Endothelial cell of umbilical vein (primary cell): ENCODE data around the gene VAV3. TPM values are rescaled to one million over a fixed set of nuclear protein-coding genes. Genes with fewer than 3 reads are reported as not detected.

Experiments
- Bru-seq: library from RNA; stranded (reverse); fragments of 400-500 nt; gene quantifications from one replicate; lab custom pipeline; 2021; lab: Mats Ljungman, UMichigan
- BruChase-seq, 2 experiments: library from RNA; stranded (reverse); fragments of 400-500 nt; gene quantifications; one replicate each; lab custom pipeline; 2021; lab: Mats Ljungman, UMichigan
- BruUV-seq: library from RNA; stranded (reverse); fragments of 400-500 nt; replicated peaks from 2 replicates; lab custom pipeline; 2021; lab: Mats Ljungman, UMichigan
- CTCF ChIA-PET: fragments of 300-600, 350-600 bp; sonication (Branson Sonifier 250); formaldehyde crosslinking; loops from one replicate; lab custom pipeline; 2021; ENCODE audit warnings: antibody characterized with exemption, inconsistent platforms; lab: Charles Lee
- POLR2A ChIA-PET: fragments of 300-600, 350-600 bp; sonication (Branson Sonifier 250); formaldehyde crosslinking; loops from one replicate; lab custom pipeline; 2021; ENCODE audit warnings: antibody characterized with exemption, inconsistent platforms; lab: Charles Lee
- DNase-seq: peaks from one replicate; pipeline ENCODE4 v3.0.0-alpha.2; 2011; ENCODE audit warnings: low read depth, low spot score
- FAIRE-seq: peaks from 2 replicates; lab custom pipeline; 2011; peaks lifted over from hg19 to GRCh38; lab: Jason Lieb, UNC
- H2AFZ ChIP-seq: 2 replicates; pipeline ENCODE4 v1.6.0; 2012; ENCODE audit warnings: low read depth, low read length, control low read depth, inconsistent platforms
- H3K27ac ChIP-seq: 2 replicates; pipeline ENCODE4 v1.5.1; 2011; ENCODE audit warnings: low read depth, mild to moderate bottlenecking, control low read depth, low read length, moderate library complexity; ENCODE audit not compliant: insufficient read depth
- H3K27me3 ChIP-seq, 2 experiments: 2 replicates each; pipeline versions ENCODE4 v1.6.0 to v1.6.1; 2011; ENCODE audit warnings: low read length in 2 of 2, mixed read lengths in 1 of 2; ENCODE audit not compliant: control insufficient read depth in 2 of 2, insufficient read depth in 2 of 2
- H3K36me3 ChIP-seq, 2 experiments: 2 replicates in 1 of 2; 3 replicates in 1 of 2; pipeline ENCODE4 v1.5.1; 2011; ENCODE audit warnings: low read length in 2 of 2, mild to moderate bottlenecking in 1 of 2, moderate library complexity in 1 of 2; ENCODE audit not compliant: control insufficient read depth in 2 of 2, insufficient read depth in 2 of 2; ENCODE audit errors: extremely low read depth in 1 of 2
- H3K4me1 ChIP-seq: 3 replicates; pipeline ENCODE4 v1.5.1; 2011; ENCODE audit warnings: mild to moderate bottlenecking, low read length; ENCODE audit not compliant: control insufficient read depth, insufficient read depth; ENCODE audit errors: extremely low read depth
- H3K4me2 ChIP-seq: 2 replicates; pipeline ENCODE4 v1.6.1; 2011; ENCODE audit warnings: low read length, control low read depth, mixed read lengths; ENCODE audit not compliant: insufficient read depth
- H3K4me3 ChIP-seq, 3 experiments: fragments of 200-600 bp in 1 of 3; sonication (generic), shearing (Covaris generic) in 1 of 3; replicated peaks in 1 of 3; 2 replicates each; pipeline ENCODE4 v1.5.1; 2011 to 2016; ENCODE audit warnings: control low read depth in 3 of 3, low read length in 3 of 3, mild to moderate bottlenecking in 2 of 3, inconsistent platforms in 1 of 3, low read depth in 1 of 3, moderate library complexity in 1 of 3; ENCODE audit not compliant: insufficient read depth in 1 of 3
- H3K79me2 ChIP-seq: 2 replicates; pipeline ENCODE4 v1.6.0; 2012; ENCODE audit warnings: low read length, inconsistent platforms; ENCODE audit not compliant: control insufficient read depth, insufficient read depth
- H3K9ac ChIP-seq: replicated peaks from 2 replicates; pipeline ENCODE3; 2011; ENCODE audit warnings: low read length, control low read depth; ENCODE audit not compliant: insufficient read depth; ENCODE audit errors: extremely low read depth
- H3K9me1 ChIP-seq: replicated peaks from 3 replicates; pipeline ENCODE4 v1.6.0; 2011; ENCODE audit warnings: mild to moderate bottlenecking, low read length; ENCODE audit not compliant: control insufficient read depth, insufficient read depth; ENCODE audit errors: extremely low read depth
- H3K9me3 ChIP-seq: replicated peaks from 2 replicates; pipeline ENCODE4 v1.5.1; 2012; ENCODE audit warnings: low read length, inconsistent platforms; ENCODE audit not compliant: control insufficient read depth, insufficient read depth
- H4K20me1 ChIP-seq: replicated peaks from 2 replicates; pipeline ENCODE3; 2011; ENCODE audit warnings: mild to moderate bottlenecking, low read length; ENCODE audit not compliant: control insufficient read depth, insufficient read depth; ENCODE audit errors: extremely low read depth
- CTCF ChIP-seq, 2 donors: IDR thresholded peaks; 1 replicate in 1 of 2; 2 replicates in 1 of 2; pipeline ENCODE4 v1.5.1; 2011; ENCODE audit warnings: low read length in 2 of 2, mild to moderate bottlenecking in 2 of 2, moderate library complexity in 2 of 2, control low read depth in 1 of 2, inconsistent platforms in 1 of 2, low read depth in 1 of 2; ENCODE audit not compliant: insufficient read depth in 1 of 2; ENCODE audit errors: extremely low read depth in 1 of 2
- GATA2 ChIP-seq: IDR thresholded peaks from 2 replicates; pipeline ENCODE4 v1.7.0; 2011; ENCODE audit warnings: low read depth, mild to moderate bottlenecking, moderate library complexity, mixed read lengths, low read length; ENCODE audit not compliant: insufficient read length, insufficient read depth
- dilution Hi-C: fragments of 300-500 bp; cut with MboI; formaldehyde crosslinking; loops from one replicate; pipeline ENCODE4 v1.15.0; 2019; ENCODE audit warnings: low sequenced_read_pairs; ENCODE audit not compliant: extremely low pct_ligation_motif_present
- intact Hi-C: fragments of 100-400 bp; cut with micrococcal nuclease; formaldehyde crosslinking; loops from one replicate; pipeline ENCODE4 v1.10.0; 2022
- long read RNA-seq: library from polyadenylated mRNA; stranded (forward); transcript quantifications from one replicate; pipeline ENCODE4 v2.0.0, GENCODE V29; 2021
- polyA minus RNA-seq, 3 experiments: library from RNA; depleted of rRNA, polyadenylated mRNA; stranded (reverse); fragments of >200 nt; gene quantifications; 1 replicate in 1 of 3; 2 replicates in 2 of 3; pipeline ENCODE4 v1.2.3, GENCODE V29; 2011
- polyA plus RNA-seq, 4 experiments: library from polyadenylated mRNA; depleted of rRNA in 3 of 4; stranded (reverse) in 3 of 4; unstranded in 1 of 4; fragments of >200 nt; gene quantifications; 2 replicates each; pipeline versions ENCODE4 v1.2.1 to v1.2.3, GENCODE V29; 2011 to 2012; ENCODE audit warnings: missing spikeins in 1 of 4
- total RNA-seq: library from RNA; stranded (reverse); gene quantifications from 2 replicates; pipeline ENCODE4 v1.2.3, GENCODE V29; 2021

VAV3 gene
- 1.5 and 2.1 TPM in 2 replicates for total RNA-seq
- polyA plus RNA-seq: 0.10 and 0.18 TPM in 2 replicates
- 0.06 and 0.09 TPM in 2 replicates for polyA plus RNA-seq (2011; cell fraction: cytosol; rRNA removed)
- polyA plus RNA-seq (2011; cell fraction: nucleus; rRNA removed): 0.20 and 0.29 TPM in 2 replicates
- polyA plus RNA-seq (2012): 0.20 and 0.24 TPM in 2 replicates
- 0.19 and 0.64 TPM in 2 replicates for polyA minus RNA-seq
- polyA minus RNA-seq (2011; cell fraction: cytosol; rRNA and poly(A)+ RNA removed): 6.3 TPM
- polyA minus RNA-seq (2011; cell fraction: nucleus; rRNA and poly(A)+ RNA removed): 0.87 TPM in 2 replicates
- percentile 41 among the genes with signal in this experiment for Bru-seq, nascent RNA
- BruChase-seq, experiment 1, labeled RNA remaining after a 6-hour chase: percentile 28 among the genes with signal in this experiment
- percentile 36 among the genes with signal in this experiment for BruChase-seq, experiment 2, labeled RNA remaining after a 2-hour chase
- long read RNA-seq, partial matches to known transcripts: 0 of 3 reads
- long read RNA-seq, other reads (novel, unspliced or antisense): 3 of 3 reads

DNA sequence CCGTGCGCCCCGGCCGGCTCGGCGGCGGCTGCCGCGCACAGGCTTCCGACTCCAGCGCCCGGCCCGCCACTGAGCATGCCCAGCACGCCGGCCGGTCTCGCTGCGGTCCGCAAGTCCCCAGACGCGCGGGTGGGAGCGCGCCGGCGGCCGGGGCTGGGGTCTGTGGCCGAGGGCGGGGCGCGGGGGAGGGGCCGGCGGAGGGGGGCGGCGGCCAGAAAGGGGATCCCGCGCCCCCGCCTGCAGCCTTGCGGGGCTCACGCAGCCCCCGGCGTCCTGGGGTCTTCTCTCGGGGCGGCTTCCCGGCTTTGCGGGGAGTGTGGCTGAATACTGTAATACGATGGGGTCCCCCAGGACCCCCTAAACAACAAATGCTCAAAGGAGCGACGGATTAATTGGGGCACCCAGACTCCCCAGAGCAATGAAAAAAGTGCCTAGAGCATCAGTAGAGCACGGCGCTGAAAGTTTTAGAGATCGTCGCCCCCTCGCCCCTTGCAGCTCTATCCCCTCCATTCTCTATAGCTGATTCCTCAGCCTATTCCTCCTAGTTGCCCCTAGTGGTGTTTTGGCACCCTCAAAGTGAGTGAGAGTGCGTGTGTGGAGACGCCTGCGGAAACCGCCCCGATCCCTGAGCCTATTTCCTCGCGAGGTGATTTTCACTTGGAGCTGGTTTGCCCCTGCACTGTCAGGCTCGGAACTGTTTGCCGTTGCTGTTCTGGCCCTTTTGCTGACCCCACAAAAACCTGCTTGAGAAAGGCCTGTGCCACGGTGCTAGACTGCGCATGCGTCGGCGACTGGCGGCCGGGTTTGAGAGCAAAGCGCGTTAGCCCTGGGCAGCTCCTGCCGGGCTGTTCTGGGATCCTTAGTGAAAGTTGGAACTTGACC lies at the start of gene VAV3:
VAV3 (minus strand) TSS at position 71 of the 882 bp plus-strand sequence. CDS start 311 bp downstream, outside the sequence.
- no peaks in the 10 kb centered on the region for H3K79me2 ChIP-seq
- POLR2A ChIA-PET: no interaction called here
- H4K20me1 ChIP-seq: no peaks in the 10 kb centered on the region
- DNase-seq (peak; percentile 55), FAIRE-seq (peak; percentile 64)
- peak within 1 kb of the TSS; percentile 67 for H3K4me2 ChIP-seq
- intact Hi-C loops (loop anchor here (1.0 to 10.0 kb wide), 6 partner anchors 12 to 183 kb away; no protein-coding TSS in a partner anchor), dilution Hi-C loops (no loop called here)
- H3K4me3 ChIP-seq: peak within 1 kb of the TSS; percentile 1 to 41 (median 27)
- no peaks in the 10 kb centered on the region for H3K9me1 ChIP-seq
- no peaks in the 10 kb centered on the region for H3K9me3 ChIP-seq
- H2AFZ ChIP-seq: peak within 1 kb of the TSS; percentile 55
- CTCF ChIA-PET: interaction anchor here (1.0 to 3.2 kb wide), 2 partner anchors 36 to 182 kb away, joined by 3 to 28 read pairs; no protein-coding TSS in a partner anchor
- TF ChIP-seq GATA2: no peak
- TF ChIP-seq CTCF (IDR thresholded peaks at IDR 0.05; ENCODE audit: extremely low read depth in 1 of 2, insufficient read depth in 1 of 2, low read depth in 1 of 2, low read length in 2 of 2): peak in 1 of 2 donors; percentile 9
- peaks cover 24 to 27% of the 10 kb centered on the region in 2 experiments for H3K27me3 ChIP-seq
- peaks cover 16% of the 10 kb centered on the region for H3K4me1 ChIP-seq
- no peak within 1 kb of the TSS for H3K27ac ChIP-seq
- no peaks in the 10 kb centered on the region for H3K36me3 ChIP-seq
- no TSS peak for BruUV-seq
- no peak within 1 kb of the TSS for H3K9ac ChIP-seq
